Common myeloid progenitor, CD34-positive (primary cell): Measurements from ENCODE around the gene PCDH9.

Experiments used
- CTCF ChIA-PET: fragments of 350-600 bp; sonication (Branson Sonifier 250); formaldehyde crosslinking; loops from one replicate; lab custom pipeline; 2021; ENCODE audit warnings: antibody characterized with exemption; lab: Charles Lee
- POLR2A ChIA-PET: fragments of 350-600 bp; sonication (Branson Sonifier 250); formaldehyde crosslinking; loops from one replicate; lab custom pipeline; 2021; ENCODE audit warnings: antibody characterized with exemption; lab: Charles Lee
- DNase-seq, 3 donors: peaks; one replicate each; pipeline versions ENCODE4 v3.0.0 to v3.0.0-alpha.2; 2013
- H3K27ac ChIP-seq, 2 experiments: 1 replicate in 1 of 2; 2 replicates in 1 of 2; pipeline ENCODE4 v1.7.0; 2013; ENCODE audit warnings: inconsistent platforms in 2 of 2, low read length in 2 of 2, mild to moderate bottlenecking in 2 of 2, low read depth in 1 of 2, moderate library complexity in 1 of 2; ENCODE audit not compliant: severe bottlenecking in 2 of 2, insufficient read depth in 1 of 2, poor library complexity in 1 of 2
- H3K27me3 ChIP-seq, 5 experiments: replicated peaks in 2 of 5; 1 replicate in 3 of 5; 2 replicates in 2 of 5; pipeline versions ENCODE4 v1.6.1 to v1.7.0; 2013; ENCODE audit warnings: low read length in 4 of 5, mild to moderate bottlenecking in 2 of 5, moderate library complexity in 2 of 5, inconsistent platforms in 1 of 5; ENCODE audit not compliant: insufficient read depth in 5 of 5, control insufficient read depth in 4 of 5
- H3K36me3 ChIP-seq, 4 experiments: 1 replicate in 2 of 4; 2 replicates in 2 of 4; pipeline versions ENCODE4 v1.6.1 to v1.7.0; 2013; ENCODE audit warnings: low read length in 3 of 4, control low read depth in 1 of 4, mild to moderate bottlenecking in 1 of 4; ENCODE audit not compliant: control insufficient read depth in 4 of 4, insufficient read depth in 4 of 4
- H3K4me1 ChIP-seq, 4 experiments: 1 replicate in 3 of 4; 2 replicates in 1 of 4; pipeline versions ENCODE4 v1.6.1 to v1.7.1; 2013; ENCODE audit warnings: low read length in 3 of 4, mild to moderate bottlenecking in 3 of 4, control low read depth in 1 of 4, inconsistent platforms in 1 of 4, moderate library complexity in 1 of 4; ENCODE audit not compliant: control insufficient read depth in 4 of 4, insufficient read depth in 4 of 4; ENCODE audit errors: control extremely low read depth in 1 of 4
- H3K4me3 ChIP-seq, 7 experiments: 1 replicate in 4 of 7; 2 replicates in 3 of 7; pipeline versions ENCODE4 v1.5.1 to v1.7.0; 2013; ENCODE audit warnings: mild to moderate bottlenecking in 7 of 7, low read length in 6 of 7, moderate library complexity in 6 of 7, inconsistent platforms in 2 of 7, low read depth in 2 of 7, control low read depth in 1 of 7; ENCODE audit not compliant: insufficient read depth in 4 of 7, control insufficient read depth in 1 of 7; ENCODE audit errors: extremely low read depth in 1 of 7
- H3K9me3 ChIP-seq, 5 experiments: 1 replicate in 4 of 5; 2 replicates in 1 of 5; pipeline versions ENCODE4 v1.6.1 to v1.7.1; 2013; ENCODE audit warnings: low read length in 4 of 5, mild to moderate bottlenecking in 2 of 5, inconsistent platforms in 1 of 5, low read depth in 1 of 5, moderate library complexity in 1 of 5; ENCODE audit not compliant: control insufficient read depth in 4 of 5, insufficient read depth in 2 of 5; ENCODE audit errors: control extremely low read depth in 1 of 5
- WGBS: methylation state at CpG from one replicate; pipeline ENCODE4 v1.1.5; 2013; ENCODE audit not compliant: insufficient coverage; 5-methylcytosine and 5-hydroxymethylcytosine counted together

PCDH9 gene

DNA sequence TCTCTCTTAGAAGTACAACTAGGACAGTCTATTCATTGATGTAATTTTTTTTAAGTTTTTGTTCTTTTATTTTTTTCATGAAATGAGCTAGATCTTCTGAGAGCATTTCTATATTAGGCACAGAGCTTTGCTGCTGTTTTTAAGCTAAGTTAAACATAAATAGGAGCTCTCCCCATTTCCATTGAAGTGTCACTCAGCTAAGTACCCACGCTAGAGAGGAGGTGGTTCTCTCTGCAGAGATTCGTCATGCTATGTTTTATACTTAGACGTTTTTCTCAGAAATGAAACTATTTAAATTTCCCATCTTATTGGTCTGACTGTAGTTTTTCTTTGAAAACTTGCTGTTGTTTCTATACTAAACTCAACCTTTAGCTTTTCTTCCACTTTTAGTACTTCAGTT, 271.5 kb downstream of the PCDH9 start:
- POLR2A ChIA-PET: no interaction called here
- no peaks in the 10 kb centered on the region for H3K27me3 ChIP-seq

DNA sequence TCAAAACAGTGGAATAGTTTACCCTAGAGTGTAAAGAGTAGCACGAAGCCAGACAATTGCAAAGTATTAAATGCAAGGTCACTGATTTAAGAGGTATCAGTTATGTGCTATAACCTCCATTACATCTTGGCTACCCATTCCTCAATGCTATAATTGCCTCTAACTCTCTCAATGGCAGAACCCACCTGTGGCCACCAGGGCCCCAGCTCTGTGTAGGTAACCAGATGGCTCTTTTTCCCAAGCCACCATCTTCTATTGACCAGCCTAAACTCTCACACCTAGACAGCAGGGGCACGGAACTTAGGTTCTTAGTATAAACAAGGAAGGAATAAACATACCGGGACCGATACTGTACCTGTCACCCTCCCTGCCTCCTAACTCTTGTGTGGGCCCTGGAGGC, 277.6 kb downstream of the PCDH9 start:
- Histone ChIP-seq H3K27ac (no peak overlapping the region), H3K9me3 (no peaks in the 10 kb centered on the region), H3K27me3 (no peaks in the 10 kb centered on the region), H3K36me3 (no peaks in the 10 kb centered on the region), H3K4me3 (no peak overlapping the region), H3K4me1 (no peaks in the 10 kb centered on the region)
- ChIA-PET POLR2A (no interaction called here), CTCF (no interaction called here)
- 100% methylated on average over 2 of the region's 4 CpGs for WGBS
- DNase-seq: no peak

More for the DNA sequence above, 271.5 kb downstream of the PCDH9 start:
- CTCF ChIA-PET: interaction anchor here (0.8 to 2.0 kb wide), 2 partner anchors 9 to 16 kb away, joined by 3 to 5 read pairs; no protein-coding TSS in a partner anchor
- Histone ChIP-seq H3K9me3 (no peaks in the 10 kb centered on the region), H3K4me3 (no peak overlapping the region), H3K27ac (no peak overlapping the region), H3K36me3 (no peaks in the 10 kb centered on the region), H3K4me1 (no peaks in the 10 kb centered on the region)
- WGBS: 80% methylated on average over 1 of the region's 3 CpGs
- DNase-seq: no peak

DNA sequence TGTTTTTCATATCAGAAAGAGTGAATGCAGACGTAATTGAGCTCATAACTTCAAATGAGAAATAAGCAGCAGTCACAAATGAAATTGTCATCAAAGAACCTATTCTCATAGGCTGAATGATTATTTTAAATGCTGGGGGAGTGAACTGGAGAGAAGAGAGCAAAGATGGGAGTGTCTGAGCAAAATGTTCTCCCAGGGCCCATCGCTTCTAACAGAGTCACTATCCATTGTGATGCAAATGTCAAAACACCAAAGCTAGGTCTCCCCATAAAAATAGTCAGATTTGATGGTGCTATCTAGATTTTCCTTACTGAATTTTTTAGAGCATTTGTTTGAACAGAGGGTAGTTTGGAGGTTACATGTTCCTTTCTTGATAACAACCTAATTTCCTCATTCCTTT, 278.7 kb downstream of the PCDH9 start:
- H3K9me3 ChIP-seq: no peaks in the 10 kb centered on the region

DNA sequence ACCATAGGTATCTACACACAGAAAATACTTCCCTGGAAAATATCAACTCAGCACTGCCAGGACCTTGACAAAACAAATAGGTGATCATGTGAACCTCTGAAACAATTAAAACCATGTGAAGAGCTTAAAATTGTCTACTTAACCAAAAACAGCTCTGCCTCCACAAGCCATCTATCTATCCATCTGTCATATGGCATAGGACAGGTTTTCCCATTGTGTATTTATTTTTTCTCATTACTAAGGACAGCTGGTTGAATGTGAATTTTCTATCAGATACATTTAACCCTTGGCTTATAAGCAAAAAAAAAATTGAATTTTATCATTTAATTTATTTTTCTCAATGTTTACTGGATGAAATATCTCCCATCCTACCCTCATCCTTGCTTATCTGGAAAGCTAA, 279.5 kb downstream of the PCDH9 start:
- Histone ChIP-seq H3K4me3 (no peak overlapping the region), H3K9me3 (no peaks in the 10 kb centered on the region), H3K27me3 (no peaks in the 10 kb centered on the region), H3K36me3 (no peaks in the 10 kb centered on the region), H3K27ac (no peak overlapping the region), H3K4me1 (peaks cover 0 to under 1% (median 0%) of the 10 kb centered on the region in 4 experiments)
- DNase-seq: no peak
- POLR2A ChIA-PET: no interaction called here
- CTCF ChIA-PET: no interaction called here

More for the DNA sequence above, 278.7 kb downstream of the PCDH9 start:
- H3K27ac ChIP-seq: no peak overlapping the region
- no peaks in the 10 kb centered on the region for H3K4me1 ChIP-seq
- DNase-seq: no peak
- no CpG with 5 or more reads among the region's 2 CpGs for WGBS
- H3K36me3 ChIP-seq: no peaks in the 10 kb centered on the region
- ChIA-PET POLR2A (no interaction called here), CTCF (no interaction called here)
- H3K27me3 ChIP-seq: no peaks in the 10 kb centered on the region
- H3K4me3 ChIP-seq: no peak overlapping the region

DNA sequence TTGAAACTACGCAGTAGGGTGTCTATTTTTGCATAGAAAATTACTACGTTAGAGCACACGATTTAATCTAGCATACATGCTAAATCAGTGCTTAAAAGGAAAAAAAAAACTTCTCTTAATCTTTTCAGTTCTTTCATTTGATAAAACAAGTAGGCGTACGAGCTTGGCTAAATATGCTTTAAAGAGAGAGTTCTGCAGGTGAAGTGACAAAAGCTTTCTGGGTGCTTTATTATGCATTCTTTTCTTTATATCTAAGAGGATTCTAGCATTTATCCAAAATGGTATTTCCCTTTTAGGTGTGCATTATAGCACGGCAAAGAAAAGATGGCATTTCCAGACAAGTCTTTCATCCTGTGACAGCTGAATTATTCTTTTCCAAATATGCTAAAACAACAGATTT, 281.2 kb downstream of the PCDH9 start:
- DNase-seq: no peak
- H3K27me3 ChIP-seq: no peaks in the 10 kb centered on the region
- CTCF ChIA-PET: no interaction called here
- POLR2A ChIA-PET: no interaction called here
- WGBS: 100% methylated on average over 3 of the region's 6 CpGs
- no peaks in the 10 kb centered on the region for H3K36me3 ChIP-seq
- H3K4me3 ChIP-seq: no peak overlapping the region
- H3K27ac ChIP-seq: no peak overlapping the region
- H3K4me1 ChIP-seq: peaks cover 0 to 3% (median 0%) of the 10 kb centered on the region in 4 experiments
- H3K9me3 ChIP-seq: no peaks in the 10 kb centered on the region

DNA sequence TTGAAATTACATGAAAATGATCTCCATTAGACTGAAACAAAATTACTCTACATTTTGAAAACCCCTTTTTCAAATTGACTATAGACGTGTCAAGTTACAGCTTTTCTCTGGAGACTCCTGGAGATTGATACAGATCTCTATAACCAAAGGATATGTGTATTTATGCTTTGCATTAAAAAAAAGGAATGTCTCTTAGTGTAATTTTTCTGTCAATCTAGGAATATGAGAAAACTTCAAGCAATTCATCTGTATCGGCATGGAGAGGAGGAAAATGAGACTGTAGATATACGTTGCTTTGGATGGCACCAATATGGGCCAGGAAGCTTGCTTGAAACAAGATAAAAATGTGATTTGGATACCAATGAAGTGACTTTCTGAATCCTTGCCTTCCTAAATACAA, 286.6 kb downstream of the PCDH9 start:
- POLR2A ChIA-PET: interaction anchor here (0.6 kb wide), 1 partner anchor 1002 kb away, joined by 3 read pairs; no protein-coding TSS in a partner anchor
- no peaks in the 10 kb centered on the region for H3K27me3 ChIP-seq
- no peaks in the 10 kb centered on the region for H3K36me3 ChIP-seq
- peaks cover 0 to 1% (median 0%) of the 10 kb centered on the region in 5 experiments for H3K9me3 ChIP-seq
- no peak overlapping the region for H3K27ac ChIP-seq
- H3K4me3 ChIP-seq: no peak overlapping the region
- WGBS: 100% methylated on average over 2 of the region's 3 CpGs
- no peak for DNase-seq
- CTCF ChIA-PET: no interaction called here
- H3K4me1 ChIP-seq: peaks cover 0 to 3% (median 0%) of the 10 kb centered on the region in 4 experiments

DNA sequence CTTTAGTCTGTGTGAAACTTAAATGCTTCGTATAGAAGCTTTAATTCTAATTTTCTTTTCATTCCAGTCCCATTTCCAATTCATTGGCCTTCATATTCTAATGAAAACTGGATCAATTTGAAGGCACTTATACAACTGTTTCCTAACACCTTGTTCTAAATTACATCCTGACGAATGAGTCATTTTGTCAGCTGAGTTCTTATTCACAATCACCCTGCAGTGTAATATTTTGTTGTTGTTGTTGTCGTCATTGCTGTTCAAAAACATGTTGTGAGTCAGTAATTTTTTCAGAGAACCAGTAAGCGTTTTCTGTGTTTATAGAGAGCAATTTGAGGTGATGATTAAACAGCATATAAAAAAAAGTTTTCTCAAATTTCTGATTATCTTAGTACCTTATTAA, 290.0 kb downstream of the PCDH9 start:
- Histone ChIP-seq H3K27ac (no peak overlapping the region), H3K9me3 (peaks cover 0 to 1% (median 0%) of the 10 kb centered on the region in 5 experiments), H3K4me1 (no peaks in the 10 kb centered on the region), H3K4me3 (no peak overlapping the region), H3K36me3 (no peaks in the 10 kb centered on the region), H3K27me3 (no peaks in the 10 kb centered on the region)
- whole genome bisulfite sequencing: no CpG with 5 or more reads among the region's 4 CpGs
- ChIA-PET CTCF (no interaction called here), POLR2A (no interaction called here)
- DNase-seq: no peak
